OCI-LY7 (cell line): ENCODE data around the gene CPNE2.
"Not testable (repeated sequence)": the region's sequence is repeated elsewhere in the genome, so short reads cannot be mapped to it uniquely, and the experiment has no call there.

Source experiments
- CTCF ChIP-seq: fragments of 200-600 bp; sonication (generic); conservative IDR thresholded peaks from 2 replicates; pipeline ENCODE4 v1.5.1; 2014; ENCODE audit warnings: mild to moderate bottlenecking, antibody characterized with exemption, low read length, moderate library complexity, mixed read lengths
- EZH2phosphoT487 ChIP-seq: fragments of 200-600 bp; sonication (generic); IDR thresholded peaks from 2 replicates; pipeline ENCODE4 v1.6.1; 2018; ENCODE audit warnings: low read depth, borderline replicate concordance, mild to moderate bottlenecking, mixed run types, antibody characterized with exemption, low read length, moderate library complexity, mixed read lengths

- not testable (repeated sequence) for TF ChIP-seq EZH2phosphoT487, CTCF
Measured at GRCh38 chr16:57109259-57110105, 17.1 kb downstream of the CPNE2 start.
